RKO (cell line): ENCODE data around the gene CENPQ.
A peak's percentile ranks its signal among the peaks of the same experiment; 100 is the strongest.

Experiments
- DNase-seq: peaks from one replicate; pipeline ENCODE4 v3.0.0-alpha.2; 2016; ENCODE audit warnings: low spot score

The CENPQ gene

DNA sequence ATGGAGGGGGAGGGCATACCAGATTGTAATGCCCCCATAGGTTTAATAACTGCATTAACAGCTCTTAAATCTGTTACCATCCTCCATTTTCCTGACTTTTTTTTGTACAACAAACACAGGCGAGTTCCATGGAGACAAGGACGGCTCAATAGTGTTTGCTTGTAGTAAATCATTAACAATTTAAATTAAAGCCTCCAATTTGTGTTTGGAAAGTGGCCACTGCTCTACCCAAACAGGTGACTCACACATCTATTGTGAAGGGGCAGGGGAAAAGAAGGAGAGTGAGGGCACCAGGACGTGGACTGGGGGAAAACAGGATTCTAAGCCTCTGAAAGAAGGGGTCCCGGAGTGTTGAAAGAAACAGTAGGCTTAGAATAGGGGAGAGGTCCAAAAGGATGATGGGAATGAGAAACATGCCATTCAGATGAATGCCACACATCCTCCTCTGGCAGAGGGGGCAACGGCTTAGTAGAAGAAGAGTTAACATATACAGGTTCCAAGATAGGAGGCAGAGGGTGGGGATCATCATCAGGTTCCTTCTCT is 43.5 kb downstream of the CENPQ start:
- DNase-seq: no peak

DNA sequence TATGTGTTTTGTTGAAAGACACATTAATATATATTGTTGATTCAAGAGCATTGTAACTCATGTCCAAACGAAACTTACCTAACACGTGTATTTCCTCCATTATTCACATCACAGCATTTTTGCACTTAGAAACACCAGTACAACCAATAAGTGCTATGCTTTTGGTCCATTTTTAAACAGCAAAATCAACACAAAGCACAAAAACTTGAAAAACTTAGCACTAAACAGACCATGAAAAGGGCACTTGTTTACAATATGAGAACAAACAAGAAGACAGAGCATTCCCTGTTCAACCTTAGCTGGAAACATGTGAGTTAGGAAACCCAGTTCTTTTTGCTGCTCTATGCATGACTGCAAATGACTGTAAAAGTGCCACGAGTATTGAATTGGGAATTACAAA is 46.2 kb downstream of the CENPQ start:
- DNase-seq: no peak

DNA sequence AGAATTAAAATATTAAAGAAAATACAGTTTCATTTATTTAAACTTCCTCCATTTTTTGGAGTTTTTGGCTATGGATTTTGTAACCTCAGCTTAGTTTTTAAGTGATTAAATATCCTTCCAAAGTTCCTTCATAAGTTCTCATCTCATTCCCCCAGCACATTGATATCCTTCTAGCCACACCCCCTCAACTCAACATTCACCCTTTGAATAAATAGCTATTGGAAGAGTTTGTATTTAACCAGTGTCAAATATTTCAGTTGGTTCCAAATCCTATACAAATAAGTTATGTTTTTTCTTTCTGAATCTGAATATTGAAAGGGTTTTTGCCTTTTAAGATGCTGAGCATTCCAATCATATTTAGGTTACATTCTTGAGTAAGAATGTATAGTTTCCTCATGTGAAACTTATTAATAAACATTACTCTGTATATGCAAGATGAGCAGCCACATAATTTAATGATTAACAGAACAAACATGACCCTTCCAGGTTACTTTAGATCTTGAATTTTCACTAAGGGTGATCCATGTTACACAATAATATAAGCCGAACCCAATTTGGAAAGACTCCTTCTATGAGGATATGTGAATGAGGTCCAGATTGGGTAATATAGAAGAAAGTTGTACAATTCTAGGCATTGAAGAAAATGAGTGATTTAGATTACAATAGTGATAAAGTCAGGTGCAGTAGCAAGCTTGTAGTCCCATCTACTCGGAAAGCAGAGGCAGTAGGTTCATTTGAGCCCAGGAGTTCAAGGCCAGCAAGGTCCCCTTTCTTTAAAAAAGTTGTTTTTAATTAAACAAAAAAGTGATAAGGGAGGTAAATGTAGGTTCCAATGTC is 50.2 kb downstream of the CENPQ start:
- DNase-seq: no peak

DNA sequence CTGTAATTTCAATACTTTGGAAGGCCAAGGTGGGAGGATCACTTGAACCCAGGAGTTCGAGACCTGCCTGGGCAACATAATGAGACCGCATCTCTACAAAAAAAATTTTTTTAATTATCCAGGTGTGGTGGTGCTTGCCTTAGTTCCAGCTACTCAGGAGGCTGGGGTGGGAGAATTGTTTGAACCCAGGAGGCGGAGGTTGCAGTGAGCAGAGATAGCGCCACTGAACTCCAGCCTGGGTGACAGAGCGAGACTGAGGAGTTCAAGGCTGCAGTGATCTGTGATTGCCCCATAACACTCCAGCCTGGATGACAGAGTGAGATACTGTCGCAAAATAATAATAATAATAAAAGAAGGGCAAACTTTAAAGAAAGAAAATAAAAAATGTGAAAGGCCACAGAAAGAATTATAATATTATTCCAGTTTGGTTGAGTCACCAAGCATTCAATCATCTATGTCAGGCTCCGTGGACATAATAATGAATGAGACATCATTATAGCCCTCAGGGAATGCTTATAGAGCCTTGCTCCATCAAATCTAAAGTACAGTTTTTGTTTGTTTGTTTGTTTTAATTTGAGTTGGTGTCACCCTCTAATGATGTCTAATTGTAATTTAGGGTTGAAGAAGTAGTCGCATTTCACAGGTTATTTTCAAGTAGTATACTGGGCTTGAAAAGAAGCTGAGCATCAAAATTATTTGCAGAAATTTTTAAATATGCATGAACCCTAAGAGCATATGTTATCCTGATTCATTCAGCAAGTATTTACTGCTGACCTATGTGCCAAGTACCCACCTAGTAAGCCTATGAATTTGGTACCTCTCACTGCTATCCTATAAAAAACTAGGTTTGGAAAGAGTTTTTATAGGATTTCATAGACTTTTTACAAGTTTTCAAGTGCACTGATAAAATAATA is 51.7 kb downstream of the CENPQ start:
- no peak for DNase-seq

DNA sequence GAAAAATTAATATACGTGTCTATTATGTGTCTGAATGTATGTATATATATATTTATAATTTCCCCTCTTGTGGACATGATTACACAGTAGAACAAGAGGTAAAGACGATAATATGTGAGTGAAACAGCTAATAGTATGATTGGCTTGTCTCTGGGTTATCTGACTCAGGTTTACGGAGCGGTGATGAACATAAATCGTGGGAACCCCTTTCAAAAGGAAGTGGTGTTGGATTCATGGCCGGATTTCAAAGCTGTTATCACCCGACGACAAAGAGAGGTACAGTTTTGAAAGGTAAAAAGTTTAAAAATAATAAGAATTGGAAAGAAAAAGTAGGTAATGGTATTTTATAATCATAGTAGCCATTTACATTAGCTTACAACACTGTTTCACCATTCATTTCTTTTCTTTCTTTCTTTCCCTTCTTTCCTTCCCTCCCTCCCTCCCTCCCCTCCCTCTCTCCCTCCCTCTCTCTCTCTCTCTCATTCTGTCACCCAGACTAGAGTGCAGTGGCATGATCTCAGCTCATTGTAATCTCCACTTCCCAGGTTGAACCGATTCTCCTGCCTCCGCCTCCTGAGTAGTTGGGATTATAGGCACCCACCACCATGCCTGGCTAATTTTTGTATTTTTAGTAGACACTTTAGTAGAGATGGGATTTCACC is 52.4 kb downstream of the CENPQ start:
- DNase-seq: no peak

DNA sequence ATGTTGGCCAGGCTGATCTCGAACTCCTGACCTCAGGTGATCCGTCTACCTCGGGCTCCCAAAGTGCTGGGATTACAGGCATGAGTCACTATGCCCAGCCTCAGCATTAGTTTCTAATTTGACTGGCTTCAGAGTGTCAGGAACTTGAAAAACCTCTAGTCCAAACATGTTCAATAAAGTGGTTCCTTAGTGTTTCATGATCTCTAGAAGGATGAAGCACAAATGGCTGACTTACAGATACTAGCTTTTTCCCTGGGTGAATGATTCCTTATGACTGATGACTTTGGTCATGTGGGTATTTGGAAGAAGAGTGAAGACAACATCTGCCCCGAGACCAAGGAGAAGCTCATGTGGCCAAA is 53.0 kb downstream of the CENPQ start:
- DNase-seq: no peak

DNA sequence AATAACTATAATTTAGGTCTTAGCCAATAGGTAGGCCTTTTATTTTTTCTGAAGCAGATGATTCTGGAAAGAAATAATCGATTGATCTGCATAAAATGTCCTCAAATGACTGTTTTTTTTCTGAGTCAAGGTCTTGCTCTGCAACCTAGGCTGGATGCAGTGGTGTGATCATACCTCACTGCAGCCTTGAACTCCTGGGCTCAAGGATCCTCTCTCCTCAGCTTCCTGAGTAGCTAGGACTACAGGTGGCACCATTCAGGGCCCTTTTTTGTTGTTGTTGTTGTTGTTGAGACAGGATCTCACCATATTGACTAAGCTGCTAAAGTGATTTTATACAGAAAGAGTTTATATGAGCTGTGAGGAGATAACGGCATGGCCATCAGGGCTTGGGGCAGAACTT is 54.7 kb downstream of the CENPQ start:
- no peak for DNase-seq

DNA sequence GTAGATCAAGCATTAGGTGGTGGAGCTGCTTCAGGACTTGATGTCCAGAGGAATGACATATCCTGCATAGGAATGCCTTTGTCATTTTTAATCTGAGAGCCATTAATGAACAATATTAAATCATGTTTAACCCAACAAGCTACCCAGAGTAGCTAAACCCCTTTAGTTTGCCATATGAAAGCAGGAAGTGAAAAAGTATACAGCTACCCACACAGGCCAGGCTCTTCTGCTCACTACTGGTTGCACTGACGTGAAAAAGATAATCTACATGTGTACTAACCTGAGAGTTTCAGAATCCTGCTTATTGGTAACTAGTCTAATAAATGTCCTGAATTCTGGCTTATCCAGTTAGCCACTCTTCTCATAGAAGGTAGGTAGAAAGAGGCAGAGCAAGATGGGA is 56.5 kb downstream of the CENPQ start:
- DNase-seq: no peak

DNA sequence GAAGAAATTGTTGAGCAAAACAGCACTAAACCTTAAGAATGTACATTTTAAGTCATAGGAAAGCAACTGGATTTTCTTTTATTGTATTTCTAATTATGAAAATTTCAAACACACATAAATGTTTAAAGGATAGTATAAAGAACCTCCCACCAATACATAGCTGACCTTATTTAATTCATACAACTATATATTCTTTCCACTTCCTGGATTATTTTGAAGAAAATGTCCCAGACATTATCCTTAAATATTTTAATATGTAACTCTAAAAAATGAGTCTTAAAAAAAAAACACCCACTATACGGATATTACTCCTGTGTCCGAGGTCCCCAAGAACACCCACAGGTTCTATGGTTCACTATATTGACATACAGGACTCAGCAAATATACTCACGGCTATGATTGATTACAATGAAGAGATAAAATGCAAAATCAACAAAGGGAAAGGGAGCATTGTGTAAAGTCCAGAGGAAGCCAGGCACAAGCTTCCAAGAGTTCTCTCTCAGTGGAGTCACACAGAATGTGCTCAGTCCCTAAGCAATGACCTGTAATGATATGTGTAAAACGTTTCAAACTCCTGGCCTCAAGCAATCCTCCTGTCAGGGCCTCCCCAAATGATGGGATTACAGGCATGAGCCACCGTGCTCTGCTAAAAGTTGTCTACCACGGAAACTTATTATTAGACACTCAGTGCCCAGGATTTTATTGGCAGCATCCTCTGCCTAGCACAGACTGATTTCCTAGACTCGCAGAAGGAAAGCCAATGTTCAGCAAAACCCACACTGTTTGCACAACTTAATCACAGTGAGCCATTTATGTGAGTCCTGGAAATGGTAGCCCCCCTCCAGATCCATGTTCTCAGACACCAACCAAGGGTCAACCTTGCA is 59.8 kb downstream of the CENPQ start:
- no peak for DNase-seq

DNA sequence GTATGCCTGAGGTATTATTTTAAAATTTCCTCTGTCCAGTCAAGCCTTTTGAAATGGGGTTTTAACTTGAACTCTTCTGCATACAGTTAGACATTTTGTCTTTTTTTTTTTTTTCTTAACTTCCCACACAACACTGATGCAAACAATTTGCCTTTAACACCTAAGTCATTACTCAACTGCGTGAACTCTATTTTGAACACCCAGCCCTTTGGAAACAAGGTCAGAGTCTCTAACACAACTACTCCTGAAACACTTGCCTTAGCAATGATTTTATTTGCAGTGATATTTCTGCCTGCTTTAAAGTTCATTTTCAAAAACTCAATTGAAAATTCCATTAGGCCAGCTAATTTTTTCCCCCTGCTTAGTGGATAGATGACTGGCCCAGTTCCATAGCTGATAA is 60.7 kb downstream of the CENPQ start:
- no peak for DNase-seq

DNA sequence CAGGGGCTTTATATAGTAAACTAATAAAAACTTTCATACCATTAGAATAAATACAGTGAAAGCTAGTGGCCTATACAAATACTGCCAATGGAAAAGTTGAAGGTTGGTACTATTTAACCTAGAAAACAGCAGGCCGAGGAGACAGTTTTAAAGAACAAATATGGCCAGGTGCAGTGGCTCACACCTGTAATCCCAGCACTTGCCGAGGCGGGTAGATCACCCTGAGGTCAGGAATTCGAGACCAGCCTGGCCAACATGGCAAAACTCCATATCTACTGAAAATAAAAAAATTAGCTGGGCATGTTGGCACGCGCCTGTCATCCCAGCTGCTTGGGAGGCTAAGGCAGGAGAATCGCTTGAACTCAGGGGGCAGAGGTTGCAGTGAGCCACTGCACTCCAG is 61.4 kb downstream of the CENPQ start:
- DNase-seq: no peak

DNA sequence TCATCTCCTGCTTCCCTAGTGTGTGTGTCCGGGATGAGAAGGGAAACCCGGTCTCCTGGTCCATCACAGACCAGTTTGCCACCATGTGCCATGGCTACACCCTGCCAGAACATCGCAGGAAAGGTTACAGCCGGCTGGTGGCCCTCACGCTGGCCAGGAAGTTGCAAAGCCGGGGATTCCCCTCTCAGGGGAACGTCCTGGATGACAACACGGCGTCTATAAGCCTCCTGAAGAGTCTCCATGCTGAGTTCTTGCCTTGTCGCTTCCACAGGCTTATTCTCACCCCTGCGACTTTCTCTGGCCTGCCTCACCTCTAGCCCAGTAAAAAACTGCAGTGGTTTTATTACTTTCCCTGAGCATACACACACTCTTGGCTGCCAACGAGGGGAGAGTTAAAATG is 63.4 kb downstream of the CENPQ start:
- DNase-seq: no peak

DNA sequence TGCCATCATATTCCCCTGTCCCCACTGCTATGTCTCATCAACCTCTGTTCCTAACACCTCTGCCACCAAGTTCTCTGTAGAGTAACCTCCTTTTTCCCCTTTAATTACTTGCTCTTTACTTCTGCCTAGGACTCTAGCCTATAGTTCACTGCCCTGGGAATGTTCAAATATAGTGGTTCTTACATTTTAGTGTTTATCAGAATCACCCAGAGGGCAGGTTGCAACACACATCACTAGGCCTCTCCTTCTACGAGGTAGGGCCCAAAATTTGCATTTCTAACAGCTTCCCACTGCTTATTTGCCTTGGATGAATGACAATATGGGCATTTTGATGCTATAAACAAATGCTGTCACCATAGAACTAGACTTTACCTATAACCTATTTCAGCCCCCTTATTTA is 64.2 kb downstream of the CENPQ start:
- no peak for DNase-seq

DNA sequence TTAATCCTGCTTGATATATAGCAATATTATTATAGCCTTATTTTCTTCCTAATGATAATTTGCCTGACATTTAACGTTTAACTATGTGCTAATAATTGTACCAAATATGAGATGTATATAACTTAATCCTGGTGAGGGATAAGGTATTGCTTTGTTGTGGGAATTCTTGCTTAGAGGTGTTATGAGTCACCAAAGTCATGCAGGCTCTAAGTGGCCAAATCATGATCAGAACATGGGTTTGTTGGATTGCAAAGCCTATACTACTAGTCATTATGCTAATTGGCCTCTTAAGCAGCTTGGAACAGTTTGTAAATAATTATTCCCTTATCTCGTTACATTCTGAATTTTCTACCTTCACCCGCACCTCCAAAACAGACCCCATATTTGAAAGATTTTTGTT is 65.4 kb downstream of the CENPQ start:
- DNase-seq: no peak

DNA sequence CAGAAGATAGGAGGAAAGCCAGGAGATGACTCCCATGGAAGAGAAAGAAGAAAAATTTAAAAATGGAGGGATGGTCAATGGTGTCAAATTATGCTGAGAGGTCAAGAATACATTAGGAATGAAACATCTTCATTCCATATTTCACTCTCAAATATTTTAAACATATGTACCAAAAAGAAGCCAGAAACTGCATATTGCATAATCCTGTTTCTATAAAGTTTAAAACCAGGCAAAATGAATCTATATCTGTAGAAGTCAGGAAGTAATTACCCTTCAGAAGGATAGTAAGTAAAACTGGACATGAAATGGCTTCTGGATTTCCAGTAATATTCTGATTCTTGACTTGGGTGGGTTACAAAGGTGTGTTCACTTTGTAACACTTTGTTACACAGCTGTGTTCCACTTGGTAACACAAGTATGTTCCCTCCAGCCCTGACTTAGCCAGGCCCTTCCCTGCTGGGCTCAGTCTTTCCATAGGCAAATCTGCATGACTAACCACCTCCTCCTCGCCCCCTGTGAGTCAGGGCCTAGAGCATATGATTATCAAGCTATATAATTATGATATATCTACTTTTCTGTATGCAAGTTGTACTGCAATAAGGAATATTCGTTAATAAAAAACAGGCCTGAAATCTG is 67.1 kb downstream of the CENPQ start:
- peak; percentile 50 for DNase-seq

DNA sequence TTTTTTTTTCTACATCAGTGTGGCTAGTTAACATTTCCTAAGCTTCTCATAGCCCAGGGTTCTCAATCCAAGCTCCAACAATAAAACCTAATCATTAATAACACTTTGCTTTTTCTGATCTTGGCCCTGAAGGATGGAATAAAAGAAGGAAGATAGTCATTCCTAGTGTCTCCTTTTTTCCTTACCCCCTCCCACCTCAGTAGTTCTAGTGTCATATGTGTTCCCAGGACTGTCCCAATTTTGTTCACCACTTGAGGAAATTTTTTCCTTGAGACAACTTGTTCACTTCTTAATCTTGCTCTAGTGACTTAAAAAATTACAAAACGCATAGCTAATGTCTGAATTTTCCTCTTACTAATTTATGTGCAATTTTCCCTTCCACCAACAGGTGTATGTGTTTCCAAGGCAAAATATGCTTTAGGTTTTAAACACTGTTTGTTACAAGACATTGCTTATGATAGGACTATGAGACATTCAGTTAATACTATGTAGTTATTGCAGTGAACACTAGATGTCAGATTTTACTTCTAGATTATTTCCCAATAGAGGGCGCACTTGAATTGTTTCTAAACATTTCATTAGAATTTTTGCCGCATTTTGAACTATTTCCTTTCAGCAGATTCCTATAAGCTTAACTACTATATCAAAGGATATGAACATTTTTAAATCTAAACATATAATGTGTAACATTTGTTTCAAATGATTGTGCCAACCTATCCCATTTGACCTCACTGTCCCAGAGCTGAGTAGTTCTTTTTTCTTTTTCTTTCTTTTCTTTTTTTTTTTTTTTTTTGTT is 68.8 kb downstream of the CENPQ start:
- DNase-seq: peak; percentile 96

DNA sequence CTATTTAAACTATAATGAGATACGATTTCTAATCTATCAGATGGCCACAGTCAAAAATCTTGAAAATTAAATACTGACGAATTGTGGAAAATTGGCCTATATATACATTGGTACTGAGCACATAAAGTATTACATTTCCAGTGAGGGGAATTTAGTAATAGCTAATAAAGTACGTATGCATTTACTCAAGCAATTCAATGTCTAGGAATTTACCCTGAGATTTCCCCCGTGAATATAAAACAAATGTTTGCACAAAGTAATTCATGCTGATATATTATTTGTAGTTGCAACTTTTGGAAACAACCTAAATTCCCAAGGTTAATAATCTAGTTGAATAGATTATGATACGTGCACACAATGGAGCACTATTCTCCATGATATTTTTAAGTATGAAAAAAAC is 72.6 kb downstream of the CENPQ start:
- no peak for DNase-seq

DNA sequence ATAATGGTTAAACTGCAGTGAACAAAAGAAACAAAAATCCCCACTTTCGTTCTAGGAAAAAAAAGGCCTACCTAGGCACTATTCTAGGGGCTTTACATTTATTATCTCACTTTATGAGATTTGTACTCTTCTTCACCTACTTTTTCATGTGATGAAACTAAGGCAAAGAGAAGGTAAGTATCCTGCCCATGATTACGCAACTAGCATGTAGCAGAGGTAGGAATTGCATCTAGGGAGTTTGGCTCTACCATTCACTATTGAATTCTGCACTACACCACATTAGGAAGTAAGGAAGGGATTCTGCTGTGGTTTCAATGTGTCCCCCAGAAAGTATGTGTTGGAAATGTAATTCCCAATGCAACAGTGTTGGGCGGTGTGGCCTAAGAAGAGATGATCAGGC is 75.9 kb downstream of the CENPQ start:
- no peak for DNase-seq

DNA sequence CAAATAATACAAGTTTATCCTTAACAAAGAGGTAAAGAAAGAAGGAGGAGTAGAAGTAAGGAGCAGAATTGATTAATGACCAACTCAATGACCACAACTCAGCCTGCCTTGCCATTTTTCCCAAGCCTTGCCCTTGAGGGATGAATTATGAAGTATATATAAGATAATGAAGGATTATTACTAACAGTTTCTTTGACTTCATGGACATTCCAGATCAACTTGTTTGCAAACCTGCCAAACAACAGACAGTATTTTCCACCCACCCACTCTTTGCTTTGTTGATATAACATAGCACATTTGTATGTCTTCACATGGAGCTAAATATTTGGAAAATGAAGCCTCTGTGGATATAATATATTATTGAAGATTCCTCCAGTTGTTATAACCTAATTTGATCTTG is 77.4 kb downstream of the CENPQ start:
- no peak for DNase-seq

DNA sequence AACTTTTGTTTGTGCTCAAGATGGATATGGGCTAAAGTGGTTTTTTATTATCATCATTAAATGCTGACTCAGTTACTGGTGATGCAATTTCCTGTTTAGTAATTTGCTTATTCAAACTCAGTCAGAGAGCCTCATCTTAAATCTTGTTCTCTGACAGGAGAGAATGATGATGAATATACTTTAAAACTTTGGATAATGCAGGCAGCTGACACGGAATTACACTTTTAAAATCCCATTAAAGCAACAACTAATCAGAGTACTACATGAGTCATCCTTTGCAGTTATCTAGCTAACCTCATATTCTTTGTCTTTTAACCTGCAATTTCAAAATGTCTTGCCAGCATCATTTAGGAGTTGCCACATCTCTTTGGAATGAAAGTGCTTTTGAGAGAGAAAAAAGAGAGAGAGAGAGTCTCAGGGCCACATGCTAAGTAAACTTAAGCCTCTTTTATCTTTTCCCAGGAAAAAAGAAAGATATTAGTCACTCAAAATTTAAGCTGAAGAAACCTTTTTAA is 78.1 kb downstream of the CENPQ start:
- peak; percentile 97 for DNase-seq
